Gastroesophageal sphincter (tissue), 3 donors: ENCODE results near the gene MSH3.
A peak's percentile ranks its signal among the peaks of the same experiment; 100 is the strongest.

ENCODE experiments used
- CTCF ChIP-seq, 4 experiments: fragments of 200-600 bp in 2 of 4; fragments of 450-650 bp in 2 of 4; sonication (generic) in 1 of 4; IDR thresholded peaks; one replicate each; pipeline ENCODE4 v1.5.1; 2017 to 2019; ENCODE audit warnings: antibody characterized with exemption in 4 of 4, mild to moderate bottlenecking in 2 of 4, moderate library complexity in 2 of 4
- EP300 ChIP-seq: sonication (generic); formaldehyde crosslinking; IDR thresholded peaks from one replicate; pipeline ENCODE4 v1.6.1; 2017; ENCODE audit warnings: antibody characterized with exemption, mild to moderate bottlenecking
- POLR2A ChIP-seq, 2 donors: fragments of 450-650 bp; IDR thresholded peaks; one replicate each; pipeline ENCODE4 v1.6.1; 2017; ENCODE audit warnings: antibody characterized with exemption in 2 of 2, mild to moderate bottlenecking in 2 of 2, moderate library complexity in 1 of 2
- POLR2AphosphoS5 ChIP-seq: sonication (generic); formaldehyde crosslinking; IDR thresholded peaks from one replicate; pipeline ENCODE4 v1.6.1; 2017; ENCODE audit warnings: antibody characterized with exemption

GRCh38 chr5:80654391-80655230 is at the start of gene MSH3, which contains the start of gene DHFR:
- TF ChIP-seq EP300 (no peak), CTCF (IDR thresholded peaks at IDR 0.05) (peak in 2 of 4 experiments; percentile 19 to 52), POLR2A (IDR thresholded peaks at IDR 0.05) (peak; percentile 63 to 67), POLR2AphosphoS5 (peak; percentile 2)
